Upper lobe of left lung (tissue), 6 donors: ENCODE results near the gene MAD1L1. TPM values are rescaled to one million over a fixed set of nuclear protein-coding genes. Genes with fewer than 3 reads are reported as not detected.
A peak's percentile ranks its signal among the peaks of the same experiment; 100 is the strongest.

Experiments used
- ATAC-seq, 2 donors: fragments of 200-7000 bp; cut with Tn5 transposase; one replicate each; pipeline ENCODE4 v1.9.1; 2022; ENCODE audit warnings: mild to moderate bottlenecking in 2 of 2, moderate library complexity in 2 of 2; ENCODE audit not compliant: low FRiP score in 2 of 2
- DNase-seq, 2 donors: peaks; one replicate each; pipeline ENCODE4 v3.0.0-alpha.2; 2019 to 2020
- H3K27ac ChIP-seq, 4 donors: fragments of 200-600 bp; sonication (generic); one replicate each; pipeline ENCODE4 v1.5.1; 2016 to 2019
- H3K27me3 ChIP-seq, 4 donors: fragments of 200-600 bp; sonication (generic); one replicate each; pipeline ENCODE4 v1.5.1; 2017 to 2019
- H3K36me3 ChIP-seq, 4 donors: fragments of 200-600 bp; sonication (generic); one replicate each; pipeline ENCODE4 v1.5.1; 2016 to 2019
- H3K4me1 ChIP-seq, 4 donors: fragments of 200-600 bp; sonication (generic); one replicate each; pipeline ENCODE4 v1.5.1; 2018 to 2019
- H3K4me3 ChIP-seq, 4 donors: fragments of 200-600 bp; sonication (generic); one replicate each; pipeline ENCODE4 v1.5.1; 2017 to 2019; ENCODE audit warnings: mild to moderate bottlenecking in 2 of 4, moderate library complexity in 1 of 4
- H3K9me3 ChIP-seq, 4 donors: fragments of 200-600 bp; sonication (generic); one replicate each; pipeline ENCODE4 v1.5.1; 2018 to 2019
- CTCF ChIP-seq, 6 experiments: fragments of 450-650 bp in 4 of 6; fragments of 200-600 bp in 2 of 6; sonication (generic) in 2 of 6; IDR thresholded peaks; one replicate each; pipeline ENCODE4 v1.5.1; 2016 to 2019; ENCODE audit warnings: antibody characterized with exemption in 6 of 6
- EP300 ChIP-seq, 4 donors: sonication (generic); formaldehyde crosslinking; IDR thresholded peaks; one replicate each; pipeline ENCODE4 v1.5.1; 2017; ENCODE audit warnings: antibody characterized with exemption in 4 of 4, control low read depth in 2 of 4
- POLR2A ChIP-seq, 4 donors: fragments of 450-650 bp; IDR thresholded peaks; one replicate each; pipeline ENCODE4 v1.5.1; 2016 to 2017; ENCODE audit warnings: antibody characterized with exemption in 4 of 4, mild to moderate bottlenecking in 2 of 4
- POLR2AphosphoS5 ChIP-seq, 2 donors: sonication (generic); formaldehyde crosslinking; IDR thresholded peaks; one replicate each; pipeline ENCODE4 v1.5.1; 2017; ENCODE audit warnings: antibody characterized with exemption in 2 of 2
- WGBS, 2 donors: methylation state at CpG; one replicate each; pipeline ENCODE4 v1.1.5; 2017 to 2018; 5-methylcytosine and 5-hydroxymethylcytosine counted together
- total RNA-seq, 6 donors: library from RNA; depleted of rRNA in 4 of 6; stranded (reverse); fragments of >200 nt in 4 of 6; gene quantifications; one replicate each; pipeline versions ENCODE4 v1.1.0 to v1.2.1, GENCODE V29; 2016 to 2021
- donor health status: DM: no; HTN: no; CAD: no; lungs with moderate emphysema.
- donor health status: DM: no; HTN: yes; CAD: no; lungs with severe emphysema.

Gene MAD1L1
- total RNA-seq, 6 donors from 2014 or later, result 40.6 to 364 (median 65.6) TPM

DNA sequence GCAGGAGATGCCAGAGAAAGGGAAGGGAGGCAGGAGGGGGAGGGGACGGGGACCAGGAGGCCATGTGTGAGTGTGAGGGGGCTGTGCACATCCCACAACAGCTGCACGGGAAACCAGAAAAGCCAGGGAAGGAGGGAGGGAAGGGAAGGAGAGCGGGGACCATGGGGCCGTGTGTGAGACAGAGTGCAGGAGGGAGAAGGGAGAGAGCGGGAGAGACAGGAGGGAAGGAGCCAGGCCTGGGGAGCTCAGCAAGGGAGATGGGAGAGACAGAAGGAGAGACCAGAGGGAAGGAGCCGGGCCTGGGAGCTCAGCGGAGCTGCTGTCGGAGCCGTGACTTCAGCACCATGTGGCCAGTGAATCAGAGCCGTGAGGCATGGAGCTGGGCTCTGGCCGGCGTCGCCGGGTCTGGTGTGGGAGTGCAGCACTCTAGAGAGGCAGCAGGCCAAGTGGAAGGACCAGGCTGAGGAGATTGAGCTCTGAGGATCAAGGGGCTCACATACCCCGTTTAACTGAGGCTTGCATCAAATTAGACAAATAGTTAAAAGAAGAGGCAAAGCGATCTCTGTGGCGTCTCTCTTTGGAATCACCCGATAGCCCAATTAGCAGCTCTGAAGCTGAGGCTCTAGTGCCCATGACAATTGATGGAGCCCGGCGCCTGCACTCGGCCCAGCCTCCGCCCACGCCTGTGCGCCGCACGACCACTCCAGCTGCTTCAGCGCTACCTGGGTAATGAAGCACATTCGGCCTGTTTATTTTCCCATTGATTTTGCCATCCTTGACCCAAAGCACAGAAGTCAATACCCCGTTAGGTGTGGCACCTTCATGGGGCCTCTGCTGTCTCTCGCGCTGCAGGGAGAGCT, 150.4 kb downstream of the MAD1L1 start:
- no peak overlapping the region for H3K27ac ChIP-seq

GRCh38 chr7:2081526-2082135, 151.1 kb downstream of the MAD1L1 start:
- no peaks in the 10 kb centered on the region for H3K9me3 ChIP-seq
- H3K4me1 ChIP-seq, result no peaks in the 10 kb centered on the region
- peaks cover 0 to 20% (median 4%) of the 10 kb centered on the region in 4 donors for H3K36me3 ChIP-seq
- H3K27me3 ChIP-seq, result no peaks in the 10 kb centered on the region
- DNase-seq, result peak in 1 of 2 donors; percentile 60
- 92 to 93% methylated on average over 16 to 24 of the region's 24 CpGs for WGBS, 2 donors
- no peak for ATAC-seq
- H3K27ac ChIP-seq, result no peak overlapping the region
- no peak for TF ChIP-seq POLR2A (IDR thresholded peaks at IDR 0.05)
- no peak for TF ChIP-seq POLR2AphosphoS5 (IDR thresholded peaks at IDR 0.05)
- TF ChIP-seq CTCF (IDR thresholded peaks at IDR 0.05), result no peak
- no peak for TF ChIP-seq EP300 (IDR thresholded peaks at IDR 0.05)
- H3K4me3 ChIP-seq, result no peak overlapping the region

More for the DNA sequence above, 150.4 kb downstream of the MAD1L1 start:
- peaks cover 0 to 13% (median 2%) of the 10 kb centered on the region in 4 donors for H3K36me3 ChIP-seq
- no peaks in the 10 kb centered on the region for H3K4me1 ChIP-seq
- WGBS, 2 donors, result 89 to 91% methylated on average over 31 of the region's 31 CpGs
- H3K4me3 ChIP-seq, result no peak overlapping the region
- ATAC-seq (peak in 1 of 2 donors; percentile 68), DNase-seq (peak in 1 of 2 donors; percentile 82)
- no peaks in the 10 kb centered on the region for H3K27me3 ChIP-seq
- H3K9me3 ChIP-seq, result no peaks in the 10 kb centered on the region
- TF ChIP-seq EP300 (IDR thresholded peaks at IDR 0.05) (no peak), POLR2A (IDR thresholded peaks at IDR 0.05) (no peak), CTCF (IDR thresholded peaks at IDR 0.05) (no peak), POLR2AphosphoS5 (IDR thresholded peaks at IDR 0.05) (no peak)

- Histone ChIP-seq H3K27me3 (no peaks in the 10 kb centered on the region), H3K27ac (no peak overlapping the region), H3K36me3 (peaks cover 0 to 21% (median 5%) of the 10 kb centered on the region in 4 donors), H3K4me1 (no peaks in the 10 kb centered on the region), H3K4me3 (no peak overlapping the region), H3K9me3 (no peaks in the 10 kb centered on the region)
- ATAC-seq (no peak), DNase-seq (no peak)
- 96 to 97% methylated on average over 10 to 13 of the region's 14 CpGs for WGBS, 2 donors
- no peak for TF ChIP-seq CTCF (IDR thresholded peaks at IDR 0.05)
- no peak for TF ChIP-seq POLR2AphosphoS5 (IDR thresholded peaks at IDR 0.05)
- no peak for TF ChIP-seq POLR2A (IDR thresholded peaks at IDR 0.05)
- no peak for TF ChIP-seq EP300 (IDR thresholded peaks at IDR 0.05)
These were observed 152.3 kb downstream of the MAD1L1 start for GRCh38 chr7:2080477-2080876.

DNA sequence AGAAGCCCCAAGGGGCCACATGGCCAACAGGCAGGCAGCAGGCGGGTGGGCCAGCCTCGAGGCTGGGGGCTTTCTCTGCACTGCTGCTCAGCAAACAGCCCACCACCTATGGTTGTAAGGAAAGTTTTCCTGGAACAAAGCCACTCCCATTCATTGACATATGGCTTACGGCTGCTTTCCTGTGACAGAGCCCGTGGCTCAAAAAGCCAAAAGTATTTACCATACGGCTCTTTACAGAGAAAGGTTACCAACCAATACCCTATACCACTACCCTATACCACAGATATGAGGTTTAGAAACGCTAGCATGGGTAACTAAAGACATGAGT, 152.7 kb downstream of the MAD1L1 start:
- no peaks in the 10 kb centered on the region for H3K9me3 ChIP-seq
- DNase-seq (no peak), ATAC-seq (no peak)
- 83 to 93% methylated on average over 4 to 6 of the region's 6 CpGs for WGBS, 2 donors
- H3K27ac ChIP-seq, result no peak overlapping the region
- peaks cover 0 to 21% (median 5%) of the 10 kb centered on the region in 4 donors for H3K36me3 ChIP-seq
- H3K27me3 ChIP-seq, result no peaks in the 10 kb centered on the region
- no peaks in the 10 kb centered on the region for H3K4me1 ChIP-seq
- TF ChIP-seq POLR2AphosphoS5 (IDR thresholded peaks at IDR 0.05) (no peak), CTCF (IDR thresholded peaks at IDR 0.05) (no peak), EP300 (IDR thresholded peaks at IDR 0.05) (no peak), POLR2A (IDR thresholded peaks at IDR 0.05) (no peak)
- H3K4me3 ChIP-seq, result no peak overlapping the region
